Measurements from ENCODE around the gene MORC2.
A peak's percentile ranks its signal among the peaks of the same experiment; 100 is the strongest.

Gene MORC2

GRCh38 chr22:30968015-30968923, at the start of gene MORC2:
MORC2 (minus strand) TSS chr22:30968774; CDS start chr22:30967889, 885 bp downstream.
- no peak for FAIRE-seq

GRCh38 chr22:31005535-31005934, 37.0 kb upstream of the MORC2 start:
- FAIRE-seq = no peak

DNA sequence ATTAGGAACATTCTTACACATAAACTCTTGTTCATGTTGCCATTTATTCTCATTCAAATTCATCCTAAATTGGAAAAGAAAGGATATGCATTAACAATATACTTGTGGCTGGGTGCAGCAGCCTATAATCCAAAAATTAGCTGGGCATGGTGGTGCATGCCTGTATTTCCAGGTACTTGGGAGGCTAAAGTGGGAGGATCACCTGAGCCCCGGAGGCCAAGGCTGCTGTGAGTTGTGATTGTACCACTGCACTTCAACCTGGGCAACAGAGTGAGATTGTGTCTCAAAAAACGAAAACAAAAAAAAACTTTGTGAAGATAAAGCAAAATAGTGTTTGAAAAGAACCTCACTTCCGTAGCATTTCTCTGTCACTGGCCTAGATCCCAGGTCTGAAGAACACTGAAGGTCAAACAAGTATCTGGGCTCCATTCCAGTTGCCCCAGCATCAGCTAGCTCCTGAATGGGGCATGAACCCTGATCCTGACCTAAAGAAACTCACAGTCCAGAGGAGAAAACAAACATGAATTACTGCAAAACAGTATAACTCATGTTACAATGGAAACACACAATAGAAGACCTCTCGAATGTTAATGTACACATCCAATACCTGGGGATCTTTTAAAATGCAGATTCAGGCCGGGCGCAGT, 32.7 kb upstream of the MORC2 start:
- no peak for FAIRE-seq

DNA sequence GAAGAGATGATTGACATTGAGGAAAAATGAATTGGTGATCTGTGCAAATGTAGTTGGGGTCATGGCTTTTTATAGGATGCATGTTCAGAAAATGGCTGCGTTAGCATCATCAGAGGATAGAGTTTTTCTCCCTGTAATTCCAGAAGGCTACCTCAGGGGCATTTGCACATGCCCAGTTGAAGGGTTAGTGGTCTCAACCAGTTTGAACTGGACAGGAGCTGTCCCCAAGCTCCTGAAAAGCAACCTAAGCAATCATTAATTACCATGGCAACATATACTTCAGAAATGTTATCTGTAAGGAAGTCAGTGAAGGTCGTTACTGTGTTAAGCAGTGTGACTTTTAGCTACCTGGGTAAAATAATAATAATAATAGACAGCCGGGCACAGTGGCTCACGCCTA, 29.8 kb upstream of the MORC2 start:
- FAIRE-seq = no peak

DNA sequence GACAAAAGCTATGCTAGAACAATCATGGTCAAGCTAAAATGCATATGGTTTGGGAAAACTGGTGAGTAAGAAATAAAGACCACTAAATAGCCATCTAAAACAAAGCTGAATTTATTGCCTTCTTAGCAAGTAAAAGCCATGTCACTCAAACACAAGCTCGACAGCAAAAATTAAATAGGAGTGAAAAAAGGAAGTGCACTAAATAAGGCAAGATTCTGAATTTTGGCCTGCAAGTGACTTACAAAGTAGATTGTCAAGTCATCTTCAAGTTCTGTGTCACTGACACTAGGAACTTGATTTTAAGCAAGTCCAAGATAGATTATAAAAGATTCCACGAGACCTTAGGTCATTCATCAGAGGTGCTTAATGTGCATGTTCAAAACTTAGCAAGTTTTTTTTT, 27.9 kb upstream of the MORC2 start:
- no peak for FAIRE-seq

DNA sequence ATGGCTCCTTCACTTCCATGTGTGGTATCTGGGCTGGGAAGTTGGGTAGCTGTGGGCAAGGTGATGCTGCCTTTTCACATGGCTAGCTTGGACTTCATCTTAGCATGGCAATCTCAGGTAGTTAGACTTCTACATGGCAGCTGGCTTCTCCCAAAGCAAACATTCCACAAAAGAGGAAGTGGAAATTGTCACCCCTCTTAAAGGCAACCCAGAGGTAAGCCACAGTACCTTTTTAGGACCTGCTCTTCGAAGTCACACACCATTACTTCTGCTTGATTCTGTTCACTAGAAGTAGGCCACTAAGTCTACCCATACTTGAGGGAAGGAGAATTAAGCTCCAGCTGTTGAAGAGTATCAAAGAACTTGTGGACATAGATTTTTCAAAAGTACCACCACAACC, 26.4 kb upstream of the MORC2 start:
- FAIRE-seq = no peak

DNA sequence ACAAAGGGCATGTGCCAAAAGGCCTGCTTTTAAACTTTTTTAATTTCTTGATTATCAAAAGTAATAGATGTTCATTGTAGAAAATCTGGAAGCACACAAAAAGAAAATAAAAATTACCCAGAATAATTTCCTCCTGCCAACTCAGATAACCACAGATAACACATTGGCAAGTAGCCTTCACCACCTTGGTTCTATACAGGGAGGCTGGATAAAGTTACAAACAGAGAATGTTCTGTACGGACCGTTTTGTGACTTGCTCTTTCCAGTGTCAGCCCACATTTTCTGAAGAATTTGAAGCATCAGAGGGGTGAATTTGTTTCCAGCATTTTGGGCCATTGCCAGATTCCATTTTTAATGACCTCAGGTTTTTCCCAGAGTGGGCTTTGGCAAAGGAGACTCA, 24.0 kb upstream of the MORC2 start:
- FAIRE-seq = no peak

- no peak for FAIRE-seq
These were observed 22.1 kb upstream of the MORC2 start for GRCh38 chr22:30990690-30991089.

DNA sequence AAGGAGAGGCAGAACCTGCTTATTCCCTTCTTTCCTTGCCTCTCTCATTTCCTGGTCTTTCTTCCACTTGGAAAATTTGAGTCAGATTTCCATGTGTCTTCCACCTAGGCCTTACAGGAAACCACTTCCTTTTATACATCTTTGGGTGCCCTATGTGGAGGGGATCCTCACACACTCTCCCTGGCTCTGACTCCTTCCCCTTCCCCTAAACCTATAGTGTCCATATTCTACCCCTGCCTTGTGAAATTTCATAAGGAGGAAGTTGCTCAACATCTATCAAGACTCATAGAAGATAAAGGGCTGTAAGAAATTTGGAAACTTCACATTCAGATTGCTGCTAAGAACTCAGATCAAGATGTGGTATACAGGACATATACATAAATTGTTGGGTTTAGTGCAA, 20.9 kb upstream of the MORC2 start:
- FAIRE-seq = no peak

GRCh38 chr22:30985561-30986208, 17.1 kb upstream of the MORC2 start:
- FAIRE-seq = no peak

DNA sequence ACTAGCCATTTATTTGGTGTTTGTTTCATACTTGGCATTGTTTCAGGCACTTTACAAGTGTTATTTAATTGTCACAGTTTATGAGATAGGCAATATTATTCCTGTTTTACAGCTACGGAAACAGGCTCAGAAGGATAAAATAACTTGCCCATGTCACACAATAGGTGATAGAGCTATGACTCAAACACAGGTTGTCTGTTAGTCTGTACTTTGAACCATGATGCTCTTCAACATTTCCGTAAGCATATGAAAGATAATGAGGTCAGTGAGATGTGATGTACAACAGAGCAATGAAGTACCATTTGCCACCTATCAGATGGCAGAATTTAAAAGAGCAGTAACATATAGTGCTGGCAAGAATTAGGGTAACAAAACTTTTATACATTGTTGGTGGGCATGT, 15.7 kb upstream of the MORC2 start:
- peak; percentile 15 for FAIRE-seq

- FAIRE-seq = no peak
These were observed 13.9 kb upstream of the MORC2 start for GRCh38 chr22:30982512-30982911.

GRCh38 chr22:30979932-30980331, 11.4 kb upstream of the MORC2 start:
- no peak for FAIRE-seq

DNA sequence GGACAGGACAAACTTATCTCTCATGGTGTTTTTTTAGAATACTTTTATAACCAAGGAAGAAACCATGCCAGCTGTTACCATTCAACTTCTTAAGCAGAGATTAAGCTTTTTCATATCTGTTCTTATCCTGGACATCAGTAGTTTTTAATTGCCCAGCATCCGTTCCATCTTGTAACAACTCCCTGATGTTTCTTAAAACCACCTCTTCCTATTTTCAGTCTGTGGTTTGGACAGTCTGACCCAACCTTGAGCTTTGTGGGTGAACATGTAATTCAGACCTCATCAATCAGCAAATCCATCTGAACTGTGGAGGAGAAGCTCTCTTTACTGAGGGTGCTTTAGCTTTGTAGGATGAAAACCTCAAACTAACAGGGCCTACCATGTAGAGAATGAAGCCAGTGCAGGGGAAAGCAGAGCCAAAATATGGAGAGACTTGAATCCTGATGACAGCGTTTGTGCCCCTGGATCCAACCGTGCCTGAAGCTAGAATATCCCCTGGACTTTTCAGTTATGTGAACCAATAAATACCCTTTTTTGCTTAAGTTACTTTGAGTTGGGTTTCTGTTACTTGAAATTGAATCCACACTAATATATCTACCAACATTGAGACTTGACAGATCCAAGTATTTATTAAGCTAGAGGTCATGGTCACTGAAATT, 9.9 kb upstream of the MORC2 start:
- FAIRE-seq = no peak

GRCh38 chr22:30970356-30970746, 1.8 kb upstream of the MORC2 start:
- no peak for FAIRE-seq

DNA sequence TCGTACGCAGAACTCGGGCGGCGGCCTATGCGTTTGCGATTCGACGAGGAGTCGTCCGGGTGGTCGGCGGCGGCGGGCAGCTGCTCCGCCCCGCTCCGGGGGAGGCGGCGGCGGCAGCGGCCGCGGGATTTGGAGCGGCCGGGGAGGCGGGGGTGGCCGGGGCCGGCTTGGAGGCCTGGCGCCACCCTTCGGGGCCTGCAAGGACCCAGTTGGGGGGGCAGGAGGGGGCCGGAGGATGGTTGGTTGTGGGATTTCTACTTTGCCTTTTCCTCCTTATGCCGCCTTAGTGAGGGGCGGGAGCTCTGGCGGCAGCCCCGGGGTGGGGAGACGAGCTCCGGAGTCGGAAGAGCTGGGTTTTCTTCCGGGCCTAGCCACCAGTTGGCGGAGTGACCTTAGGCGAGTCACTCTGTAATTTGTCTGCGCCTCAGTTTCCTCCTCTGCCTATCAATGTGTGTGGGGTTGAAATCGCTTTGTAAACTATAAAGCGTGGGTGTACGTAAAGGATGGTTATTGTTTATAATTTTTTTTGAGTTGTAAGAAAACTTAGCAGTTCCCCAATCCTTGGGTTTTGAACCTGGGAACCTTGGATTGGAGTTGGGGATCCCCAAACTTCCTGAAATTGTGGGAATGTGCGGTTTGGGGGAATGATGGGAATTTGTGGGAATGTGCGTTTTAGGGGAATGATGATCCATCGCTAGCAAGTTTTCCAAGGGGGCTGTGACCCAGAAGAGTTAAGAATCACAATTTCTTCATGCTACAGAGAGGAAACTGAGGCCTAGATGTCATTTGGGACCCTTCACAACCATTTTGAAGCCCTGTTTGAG, 1.2 kb upstream of the MORC2 start:
- no peak for FAIRE-seq

GRCh38 chr22:30968924-30969531, 454 bp upstream of the MORC2 start, which contains the start of gene TUG1:
TUG1 (plus strand) TSS chr22:30969265.
- peak; percentile 96 for FAIRE-seq

- FAIRE-seq = no peak
These were observed 3.7 kb downstream of the MORC2 start for GRCh38 chr22:30964858-30965257.

GRCh38 chr22:30955153-30955552, 13.4 kb downstream of the MORC2 start:
- no peak for FAIRE-seq

DNA sequence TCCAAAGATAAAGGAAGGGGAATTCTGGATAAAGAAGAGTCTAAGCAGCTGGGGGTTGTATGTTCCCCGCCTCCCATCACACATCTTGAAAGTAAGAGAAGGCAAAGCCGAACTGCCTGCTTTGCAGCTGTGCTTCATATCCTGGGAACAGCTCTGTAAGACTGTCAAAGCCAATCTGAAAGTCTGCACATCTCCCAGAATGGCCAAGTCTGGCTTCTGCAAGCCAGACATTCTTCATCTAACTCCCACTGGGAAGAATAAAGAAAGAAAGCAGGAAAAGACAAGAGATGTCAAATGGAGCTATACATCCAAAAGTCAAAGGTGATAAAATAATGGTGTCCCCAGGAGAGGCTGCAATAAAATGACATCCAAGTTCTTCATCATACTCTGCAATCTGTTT, 15.4 kb downstream of the MORC2 start:
- FAIRE-seq = no peak

DNA sequence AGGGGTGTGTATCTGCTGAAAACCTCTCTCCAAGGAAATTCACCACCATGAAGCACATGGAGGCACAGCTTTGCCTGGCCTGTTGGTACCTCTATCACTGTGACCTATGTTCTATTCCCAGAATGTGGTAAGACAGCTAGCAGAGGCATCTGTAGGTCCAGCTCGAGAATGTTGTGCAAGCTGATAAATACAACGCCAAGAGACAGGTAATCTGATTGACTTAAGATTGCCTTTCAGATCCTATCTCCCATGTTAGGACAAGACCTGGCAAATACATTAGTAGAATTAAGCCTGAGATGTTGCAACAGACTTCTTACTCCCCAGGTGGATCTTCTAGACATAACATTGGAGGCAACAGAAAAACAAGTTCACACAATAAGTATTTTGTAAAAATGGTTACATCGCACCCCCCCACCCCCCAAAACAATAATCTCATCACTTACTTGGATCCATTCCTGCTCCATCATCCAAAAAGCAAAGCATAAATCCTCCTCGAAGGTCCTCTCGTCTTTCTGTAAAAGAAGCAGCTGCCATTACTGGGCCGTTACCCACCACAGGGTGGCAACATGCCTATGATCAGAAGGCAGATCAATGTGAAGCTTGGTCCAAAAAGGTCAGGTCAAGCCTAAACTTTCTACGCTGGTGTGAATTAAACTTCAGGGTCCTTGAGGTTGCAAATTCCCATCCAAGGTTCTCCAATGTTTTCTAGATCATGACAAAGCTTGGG, 18.5 kb downstream of the MORC2 start:
- FAIRE-seq = no peak

Measured in G401.6 (cell line).